Measurements from ENCODE around the gene CLRN3. TPM values are rescaled to one million over a fixed set of nuclear protein-coding genes. Genes with fewer than 3 reads are reported as not detected.

Gene CLRN3
- total RNA-seq, 1 experiment from 2014 or later: not detected

DNA sequence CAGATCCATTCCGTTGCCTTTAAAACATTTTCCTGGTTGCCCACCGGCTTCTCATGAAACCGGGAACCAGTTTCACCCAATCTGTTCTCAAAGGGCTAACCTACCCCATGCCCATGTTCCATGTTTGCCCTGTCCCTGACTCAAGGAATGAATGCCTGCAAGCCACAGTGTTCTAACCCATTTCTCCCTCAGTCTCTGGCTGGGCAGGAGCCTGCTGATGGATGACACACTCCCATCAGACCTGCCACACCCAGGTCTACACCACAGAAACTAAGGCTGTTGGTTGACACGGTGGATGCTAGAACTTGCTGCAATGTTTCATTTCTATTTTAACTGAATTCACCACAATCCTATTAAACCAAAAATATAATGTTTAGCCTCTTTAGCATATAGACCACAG is 15.6 kb downstream of the CLRN3 start:
- no peaks in the 10 kb centered on the region for H3K36me3 ChIP-seq (ENCODE audit: low read depth)
- no peak for DNase-seq
- H3K9me2 ChIP-seq (ENCODE audit: insufficient read depth): no peaks in the 10 kb centered on the region
- intact Hi-C loops (cut with micrococcal nuclease; ENCODE audit: unreplicated experiment): no loop called here
- H3K27me3 ChIP-seq (ENCODE audit: insufficient read depth, low read depth): no peaks in the 10 kb centered on the region
- H3K4me3 ChIP-seq: no peak overlapping the region
- no peaks in the 10 kb centered on the region for H3K9me3 ChIP-seq (ENCODE audit: insufficient read depth, low read depth)
- H3K27ac ChIP-seq: no peak overlapping the region
- H3K4me2 ChIP-seq: no peak overlapping the region
- H4K20me1 ChIP-seq (ENCODE audit: insufficient read depth): no peaks in the 10 kb centered on the region
- CTCF ChIA-PET: no interaction called here
- H3F3A ChIP-seq (ENCODE audit: insufficient read depth, low read depth): no peaks in the 10 kb centered on the region
- no peak overlapping the region for H2AFZ ChIP-seq
- no peaks in the 10 kb centered on the region for H3K79me2 ChIP-seq (ENCODE audit: low read depth)
- no peaks in the 10 kb centered on the region for H3K4me1 ChIP-seq (replicated peaks; ENCODE audit: insufficient read depth)
- BruUV-seq (replicated peaks): no TSS peak
- POLR2A ChIA-PET (ENCODE audit: unreplicated experiment): no interaction called here
- TF ChIP-seq EZH2 (IDR thresholded peaks at IDR 0.05; ENCODE audit: low read depth): no peak
- TF ChIP-seq, protein P1, sequence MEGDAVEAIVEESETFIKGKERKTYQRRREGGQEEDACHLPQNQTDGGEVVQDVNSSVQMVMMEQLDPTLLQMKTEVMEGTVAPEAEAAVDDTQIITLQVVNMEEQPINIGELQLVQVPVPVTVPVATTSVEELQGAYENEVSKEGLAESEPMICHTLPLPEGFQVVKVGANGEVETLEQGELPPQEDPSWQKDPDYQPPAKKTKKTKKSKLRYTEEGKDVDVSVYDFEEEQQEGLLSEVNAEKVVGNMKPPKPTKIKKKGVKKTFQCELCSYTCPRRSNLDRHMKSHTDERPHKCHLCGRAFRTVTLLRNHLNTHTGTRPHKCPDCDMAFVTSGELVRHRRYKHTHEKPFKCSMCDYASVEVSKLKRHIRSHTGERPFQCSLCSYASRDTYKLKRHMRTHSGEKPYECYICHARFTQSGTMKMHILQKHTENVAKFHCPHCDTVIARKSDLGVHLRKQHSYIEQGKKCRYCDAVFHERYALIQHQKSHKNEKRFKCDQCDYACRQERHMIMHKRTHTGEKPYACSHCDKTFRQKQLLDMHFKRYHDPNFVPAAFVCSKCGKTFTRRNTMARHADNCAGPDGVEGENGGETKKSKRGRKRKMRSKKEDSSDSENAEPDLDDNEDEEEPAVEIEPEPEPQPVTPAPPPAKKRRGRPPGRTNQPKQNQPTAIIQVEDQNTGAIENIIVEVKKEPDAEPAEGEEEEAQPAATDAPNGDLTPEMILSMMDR (conservative IDR thresholded peaks at IDR 0.05): no peak

DNA sequence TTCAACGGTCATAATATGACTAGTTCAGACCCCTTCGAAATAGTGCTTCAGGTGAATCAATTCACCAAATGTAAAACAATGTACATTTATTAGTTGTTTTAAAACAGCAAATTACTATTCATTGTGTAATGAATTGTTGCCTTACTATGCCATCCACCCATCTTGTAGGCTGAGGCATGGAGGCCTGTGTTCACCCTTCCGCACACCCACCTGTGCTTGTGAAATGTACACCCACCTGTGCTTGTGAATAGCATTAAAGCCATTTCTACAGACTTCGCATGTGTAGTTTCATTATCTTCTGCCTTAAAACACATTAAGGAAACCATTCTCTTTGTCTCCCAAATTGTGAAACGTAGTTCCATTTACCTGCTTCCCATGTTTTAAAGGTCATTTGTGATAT is 16.8 kb downstream of the CLRN3 start:
- H3K36me3 ChIP-seq (ENCODE audit: low read depth): no peaks in the 10 kb centered on the region
- no peaks in the 10 kb centered on the region for H4K20me1 ChIP-seq (ENCODE audit: insufficient read depth)
- H3F3A ChIP-seq (ENCODE audit: insufficient read depth, low read depth): no peaks in the 10 kb centered on the region
- POLR2A ChIA-PET (ENCODE audit: unreplicated experiment): no interaction called here
- intact Hi-C loops (cut with micrococcal nuclease; ENCODE audit: unreplicated experiment): no loop called here
- no peak overlapping the region for H3K27ac ChIP-seq
- no peak overlapping the region for H2AFZ ChIP-seq
- no peaks in the 10 kb centered on the region for H3K27me3 ChIP-seq (ENCODE audit: insufficient read depth, low read depth)
- TF ChIP-seq, protein P1 (conservative IDR thresholded peaks at IDR 0.05): no peak
- no peak for TF ChIP-seq EZH2 (IDR thresholded peaks at IDR 0.05; ENCODE audit: low read depth)
- no peaks in the 10 kb centered on the region for H3K4me1 ChIP-seq (replicated peaks; ENCODE audit: insufficient read depth)
- no peaks in the 10 kb centered on the region for H3K9me3 ChIP-seq (ENCODE audit: insufficient read depth, low read depth)
- H3K4me3 ChIP-seq: no peak overlapping the region
- no peak overlapping the region for H3K4me2 ChIP-seq
- H3K9me2 ChIP-seq (ENCODE audit: insufficient read depth): no peaks in the 10 kb centered on the region
- H3K79me2 ChIP-seq (ENCODE audit: low read depth): no peaks in the 10 kb centered on the region
- CTCF ChIA-PET: no interaction called here
- DNase-seq: no peak
- no TSS peak for BruUV-seq (replicated peaks)

DNA sequence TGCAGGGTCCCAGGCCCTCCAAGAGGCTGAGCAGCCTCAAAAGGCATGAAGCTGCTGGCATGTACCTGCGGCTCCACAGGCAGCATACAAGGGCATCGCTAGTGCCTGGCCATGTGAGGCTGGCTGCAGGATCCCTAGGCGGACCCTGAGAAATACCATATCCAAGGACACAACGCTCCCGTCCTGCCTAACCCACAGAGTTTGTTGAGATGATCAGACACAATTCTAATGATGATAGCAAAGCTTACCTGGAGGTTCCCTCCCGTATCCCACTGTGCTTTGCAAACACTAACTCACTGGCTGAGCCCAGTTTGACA is 17.3 kb downstream of the CLRN3 start:
- intact Hi-C loops (cut with micrococcal nuclease; ENCODE audit: unreplicated experiment): no loop called here
- CTCF ChIA-PET: no interaction called here
- DNase-seq: no peak
- BruUV-seq (replicated peaks): no TSS peak
- Histone ChIP-seq H3K36me3 (ENCODE audit: low read depth) (no peaks in the 10 kb centered on the region), H3K79me2 (ENCODE audit: low read depth) (no peaks in the 10 kb centered on the region), H3K27ac (no peak overlapping the region), H3K9me2 (ENCODE audit: insufficient read depth) (no peaks in the 10 kb centered on the region), H2AFZ (no peak overlapping the region), H4K20me1 (ENCODE audit: insufficient read depth) (no peaks in the 10 kb centered on the region), H3F3A (ENCODE audit: insufficient read depth, low read depth) (no peaks in the 10 kb centered on the region), H3K4me2 (no peak overlapping the region), H3K27me3 (ENCODE audit: insufficient read depth, low read depth) (no peaks in the 10 kb centered on the region), H3K4me1 (replicated peaks; ENCODE audit: insufficient read depth) (no peaks in the 10 kb centered on the region), H3K9me3 (ENCODE audit: insufficient read depth, low read depth) (no peaks in the 10 kb centered on the region), H3K4me3 (no peak overlapping the region)
- TF ChIP-seq EZH2 (IDR thresholded peaks at IDR 0.05; ENCODE audit: low read depth): no peak
- TF ChIP-seq, protein P1 (conservative IDR thresholded peaks at IDR 0.05): no peak
- POLR2A ChIA-PET (ENCODE audit: unreplicated experiment): no interaction called here

All from PC-9 (cell line).